ENCODE measurements around the gene GPC5. TPM values are rescaled to one million over a fixed set of nuclear protein-coding genes. Genes with fewer than 3 reads are reported as not detected.
"Not testable (repeated sequence)": the region's sequence is repeated elsewhere in the genome, so short reads cannot be mapped to it uniquely, and the experiment has no call there.

Gene GPC5
- not detected in 2 replicates for total RNA-seq (2014; rRNA removed; shearing (Covaris generic); ENCODE audit: low replicate concordance)

DNA sequence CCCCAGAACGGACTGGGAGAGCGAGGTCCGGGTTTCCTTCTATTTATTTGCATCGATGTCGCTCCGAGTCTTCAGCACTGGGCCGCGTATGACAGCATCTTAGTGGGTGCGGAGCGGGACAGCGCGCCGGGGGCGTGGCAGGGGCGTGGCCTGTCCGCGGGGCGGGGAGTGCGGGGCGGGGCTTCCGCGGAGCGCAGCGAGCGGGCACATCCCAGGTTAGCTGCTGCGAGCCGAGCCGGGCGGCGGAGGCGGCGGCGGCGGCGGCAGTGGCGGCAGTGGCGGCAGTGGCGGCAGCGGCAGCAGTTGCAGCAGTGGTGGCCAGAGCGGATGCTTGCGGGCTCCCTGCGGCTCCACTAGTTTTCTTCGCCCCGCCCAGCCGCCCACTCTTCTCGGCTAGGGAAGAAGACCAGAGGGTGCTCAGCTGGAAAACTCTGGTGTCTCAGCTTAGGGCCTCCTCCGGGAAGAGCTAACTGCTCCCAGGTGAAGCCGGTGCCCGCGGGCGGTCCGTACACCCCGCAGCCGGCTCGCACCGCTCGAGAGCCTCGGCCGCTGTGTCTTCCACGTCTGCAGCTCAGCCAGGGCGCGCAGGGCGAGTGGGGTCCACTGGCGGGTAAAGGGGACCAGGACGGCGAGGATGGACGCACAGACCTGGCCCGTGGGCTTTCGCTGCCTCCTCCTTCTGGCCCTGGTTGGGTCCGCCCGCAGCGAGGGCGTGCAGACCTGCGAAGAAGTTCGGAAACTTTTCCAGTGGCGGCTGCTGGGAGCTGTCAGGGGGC lies at the start of gene GPC5:
GPC5 (plus strand) TSS at position 209 of the 776 bp plus-strand sequence.
- H3K4me3 ChIP-seq, result peak within 1 kb of the TSS; percentile 33
- peak; percentile 52 for DNase-seq
- no peaks in the 10 kb centered on the region for H3K36me3 ChIP-seq
- H3K27me3 ChIP-seq, result peaks cover 31% of the 10 kb centered on the region
- H3K9me3 ChIP-seq, result no peaks in the 10 kb centered on the region

GRCh38 chr13:91348906-91349435 lies 49.5 kb upstream of the GPC5 start:
- Histone ChIP-seq H3K9me3 (no peaks in the 10 kb centered on the region), H3K27me3 (peaks cover 32% of the 10 kb centered on the region), H3K36me3 (peaks cover 49% of the 10 kb centered on the region), H3K4me3 (peak overlapping the region; percentile 77)
- DNase-seq, result peak; percentile 87

DNA sequence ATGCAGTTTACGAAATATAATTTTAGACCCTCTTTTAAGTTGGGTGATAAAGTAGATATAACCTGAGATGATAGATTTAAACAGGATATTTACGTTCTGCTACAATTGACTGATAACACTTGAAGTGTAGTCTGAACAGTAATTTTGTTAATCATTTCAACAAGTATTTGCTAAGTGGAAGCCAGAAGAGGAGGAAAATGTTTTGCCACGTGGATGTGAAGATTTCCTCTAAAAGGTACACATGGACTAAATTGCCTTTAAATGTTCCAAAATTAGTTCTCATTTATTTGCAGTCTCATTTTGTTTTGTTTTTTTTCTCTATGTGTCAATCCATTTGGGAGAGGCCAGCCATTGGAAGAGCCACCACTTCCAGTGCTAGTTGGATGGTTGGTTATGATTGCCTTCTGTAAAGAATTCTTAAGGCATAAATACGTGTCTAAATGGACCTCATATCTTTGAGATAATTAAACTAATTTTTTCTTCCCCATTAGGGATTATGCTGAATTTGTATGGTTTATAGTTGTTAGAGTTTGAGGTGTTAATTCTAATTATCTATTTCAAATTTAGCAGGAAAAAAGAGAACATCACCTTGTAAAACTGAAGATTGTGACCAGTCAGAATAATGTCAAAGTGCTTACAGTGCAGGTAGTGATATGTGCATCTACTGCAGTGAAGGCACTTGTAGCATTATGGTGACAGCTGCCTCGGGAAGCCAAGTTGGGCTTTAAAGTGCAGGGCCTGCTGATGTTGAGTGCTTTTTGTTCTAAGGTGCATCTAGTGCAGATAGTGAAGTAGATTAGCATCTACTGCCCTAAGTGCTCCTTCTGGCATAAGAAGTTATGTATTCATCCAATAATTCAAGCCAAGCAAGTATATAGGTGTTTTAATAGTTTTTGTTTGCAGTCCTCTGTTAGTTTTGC lies 48.2 kb upstream of the GPC5 start:
- H3K27me3 ChIP-seq, result peaks cover 19% of the 10 kb centered on the region
- no peak for DNase-seq
- H3K4me3 ChIP-seq, result peak overlapping the region; percentile 77
- H3K9me3 ChIP-seq, result no peaks in the 10 kb centered on the region
- peaks cover 61% of the 10 kb centered on the region for H3K36me3 ChIP-seq

GRCh38 chr13:91351123-91351522 lies 47.3 kb upstream of the GPC5 start:
- DNase-seq, result no peak
- H3K36me3 ChIP-seq, result peaks cover 70% of the 10 kb centered on the region
- H3K9me3 ChIP-seq, result no peaks in the 10 kb centered on the region
- peaks cover 11% of the 10 kb centered on the region for H3K27me3 ChIP-seq
- H3K4me3 ChIP-seq, result peak overlapping the region; percentile 77

- peaks cover 79% of the 10 kb centered on the region for H3K36me3 ChIP-seq
Observed at GRCh38 chr13:91351980-91352379, 46.4 kb upstream of the GPC5 start.

GRCh38 chr13:91352891-91353290 lies 45.5 kb upstream of the GPC5 start:
- H3K4me3 ChIP-seq, DNase-seq, H3K9me3 ChIP-seq, H3K27me3 ChIP-seq: not testable (repeated sequence)
- H3K36me3 ChIP-seq, result peaks cover 84% of the 10 kb centered on the region

More at GRCh38 chr13:91351980-91352379, 46.4 kb upstream of the GPC5 start:
- no peak overlapping the region for H3K4me3 ChIP-seq
- H3K9me3 ChIP-seq, result no peaks in the 10 kb centered on the region
- H3K27me3 ChIP-seq, result peaks cover 2% of the 10 kb centered on the region
- no peak for DNase-seq

- no peak for DNase-seq
- Histone ChIP-seq H3K4me3 (no peak overlapping the region), H3K27me3 (no peaks in the 10 kb centered on the region), H3K9me3 (no peaks in the 10 kb centered on the region), H3K36me3 (peaks cover 84% of the 10 kb centered on the region)
Observed at GRCh38 chr13:91353494-91353893, 44.9 kb upstream of the GPC5 start.

- H3K36me3 ChIP-seq, result peaks cover 71% of the 10 kb centered on the region
- no peak for DNase-seq
Observed at GRCh38 chr13:91355099-91355825, 43.2 kb upstream of the GPC5 start.

DNA sequence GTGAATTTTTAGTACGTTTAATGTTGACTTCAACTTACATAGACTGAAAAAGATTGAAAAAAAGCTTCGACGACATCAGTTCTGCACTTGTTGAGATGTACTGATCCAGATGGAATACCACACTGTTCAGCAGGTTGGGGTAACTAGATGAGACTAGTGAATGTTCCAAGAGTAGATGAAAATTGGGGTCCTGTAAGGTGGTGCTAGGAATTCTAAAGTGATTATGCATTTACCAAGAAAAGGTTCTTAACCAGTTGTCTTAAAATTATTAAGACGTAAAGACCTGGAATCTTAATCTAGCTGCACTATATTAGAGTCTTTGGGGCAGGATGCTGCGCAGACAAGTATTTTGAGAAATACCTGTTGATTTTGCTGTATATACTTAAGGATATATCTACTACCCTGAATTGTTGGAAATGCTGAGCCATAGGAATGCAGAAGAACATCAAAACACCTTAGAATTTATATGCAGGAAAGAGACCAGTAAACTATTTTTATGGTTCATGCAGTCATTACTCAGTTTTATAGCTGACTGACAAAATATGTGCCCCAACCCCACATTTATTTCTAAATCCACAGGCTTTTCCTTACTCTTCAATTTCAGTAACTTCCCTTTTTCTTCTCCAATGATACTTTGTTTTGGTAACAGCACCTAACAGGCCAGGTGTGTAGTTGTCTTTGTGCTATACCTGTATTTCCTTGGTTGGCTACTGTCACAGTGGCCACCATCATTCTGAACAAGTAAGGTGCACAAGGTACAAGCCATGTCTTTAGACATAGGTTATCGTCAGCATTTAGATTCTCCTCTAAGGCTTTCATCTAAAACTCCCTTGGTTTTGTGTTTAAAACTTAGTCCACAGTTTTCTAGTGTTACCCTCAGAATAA lies 42.4 kb upstream of the GPC5 start:
- Histone ChIP-seq H3K9me3 (no peaks in the 10 kb centered on the region), H3K36me3 (peaks cover 63% of the 10 kb centered on the region), H3K27me3 (no peaks in the 10 kb centered on the region), H3K4me3 (no peak overlapping the region)
- no peak for DNase-seq

More at GRCh38 chr13:91355099-91355825, 43.2 kb upstream of the GPC5 start:
- Histone ChIP-seq H3K27me3 (no peaks in the 10 kb centered on the region), H3K9me3 (no peaks in the 10 kb centered on the region), H3K4me3 (no peak overlapping the region)

- Histone ChIP-seq H3K36me3 (peaks cover 53% of the 10 kb centered on the region), H3K4me3 (no peak overlapping the region), H3K9me3 (no peaks in the 10 kb centered on the region), H3K27me3 (no peaks in the 10 kb centered on the region)
- DNase-seq, result no peak
Observed at GRCh38 chr13:91356919-91357612, 41.4 kb upstream of the GPC5 start.

GRCh38 chr13:91357613-91358386 lies 40.6 kb upstream of the GPC5 start:
- H3K27me3 ChIP-seq, result no peaks in the 10 kb centered on the region
- no peak overlapping the region for H3K4me3 ChIP-seq
- peaks cover 46% of the 10 kb centered on the region for H3K36me3 ChIP-seq
- no peaks in the 10 kb centered on the region for H3K9me3 ChIP-seq
- DNase-seq, result no peak

- H3K27me3 ChIP-seq, result no peaks in the 10 kb centered on the region
- DNase-seq, result no peak
- no peaks in the 10 kb centered on the region for H3K9me3 ChIP-seq
- H3K4me3 ChIP-seq, result no peak overlapping the region
- H3K36me3 ChIP-seq, result peaks cover 42% of the 10 kb centered on the region
Observed at GRCh38 chr13:91358387-91358782, 40.0 kb upstream of the GPC5 start.

- Histone ChIP-seq H3K36me3 (peaks cover 34% of the 10 kb centered on the region), H3K9me3 (no peaks in the 10 kb centered on the region), H3K4me3 (no peak overlapping the region), H3K27me3 (no peaks in the 10 kb centered on the region)
- DNase-seq, result no peak
Observed at GRCh38 chr13:91359111-91359510, 39.3 kb upstream of the GPC5 start.

DNA sequence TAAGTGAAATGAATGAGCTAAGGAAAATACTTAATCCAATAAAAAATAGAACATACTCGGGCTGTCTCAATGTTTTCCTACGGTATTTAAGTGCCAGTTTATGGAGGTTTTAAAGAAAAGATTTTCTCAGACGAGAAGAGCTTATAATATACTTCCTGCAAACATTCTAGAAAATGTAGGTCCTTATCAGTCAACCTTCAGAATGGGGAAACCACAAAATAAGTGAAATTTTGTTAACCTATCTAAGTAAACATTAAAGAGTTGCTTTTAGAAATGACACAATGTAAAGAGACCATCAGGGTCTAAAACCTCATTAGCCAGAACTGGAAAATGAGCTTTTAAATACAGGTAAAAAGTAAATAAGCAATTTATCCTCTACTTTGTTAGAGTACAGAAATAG lies 38.8 kb upstream of the GPC5 start:
- Histone ChIP-seq H3K27me3 (no peaks in the 10 kb centered on the region), H3K4me3 (no peak overlapping the region), H3K36me3 (peaks cover 29% of the 10 kb centered on the region), H3K9me3 (no peaks in the 10 kb centered on the region)
- DNase-seq, result no peak

Measured in MG63 (cell line).